Heart left ventricle (tissue), 13 donors: ENCODE data around the gene CDH13.

Experiments used
- CTCF ChIP-seq, 12 donors: fragments of 200-600 bp; sonication (generic) in 4 of 12; IDR thresholded peaks; one replicate each; pipeline versions ENCODE4 v1.5.0 to v1.8.0; 2018 to 2022; ENCODE audit warnings: antibody characterized with exemption in 12 of 12, mild to moderate bottlenecking in 5 of 12
- POLR2A ChIP-seq, 2 donors: fragments of 450-650 bp; IDR thresholded peaks; one replicate each; pipeline ENCODE4 v1.6.1; 2017; ENCODE audit warnings: antibody characterized with exemption in 2 of 2, mild to moderate bottlenecking in 2 of 2, moderate library complexity in 2 of 2
- donor health status: ischemic (EF 13 %, LVEDD 7.1; RV severe dilation, severe dysfunction).
- donor health status: DM: no; HTN: yes; CAD: no.
- donor health status: DM: no; HTN: no; CAD: no.
- donor health status: ischemic (EF 25% LVEDD 6.9; RV normal size, moderate dysfunction).
- donor health status: ischemic (EF 25% LVEDD 5.7; RV mildly dilated, moderate dysfunction).
- donor health status: ischemic (EF 35%, LVEDD 5.7; RV mildly dilated, moderate dysfunction).
- donor health status: nonischemic (EF 11% LVEDD 7.7; RV severe dilation, severe dysfunction).
- donor health status: DM: yes; HTN: yes; CAD: no.
- donor health status: PGD.
- donor health status: ischemic (EF 29% LVEDD 5.4; RV normal size, mild dysfunction).
- donor health status: nonischemic (EF 23%, LVEDD 6.1; RV moderate dilation, normal function).

DNA sequence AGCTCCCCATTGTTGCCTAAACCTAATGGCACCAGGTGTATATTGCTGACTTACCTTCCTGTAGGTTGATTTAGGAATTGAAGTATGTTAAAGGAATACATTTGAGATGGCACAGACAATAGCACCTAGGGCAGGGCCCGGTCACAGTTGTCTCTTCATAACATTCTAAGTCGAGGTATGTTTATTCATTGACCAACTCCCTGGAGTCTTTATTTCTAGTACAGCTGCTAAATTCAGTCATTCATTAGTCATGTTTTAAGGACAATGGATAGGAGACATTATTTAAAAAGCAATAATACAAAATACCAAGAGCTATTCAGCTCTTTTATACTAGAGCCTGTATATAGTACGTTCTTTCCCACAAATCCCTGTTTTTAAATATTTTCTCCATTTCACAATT is 811.6 kb downstream of the CDH13 start:
- TF ChIP-seq POLR2A (IDR thresholded peaks at IDR 0.05) (no peak), CTCF (IDR thresholded peaks at IDR 0.05) (no peak)
